Mesendoderm (in vitro differentiated cells): ENCODE measurements around the gene PRSS2.

ENCODE experiments used
- DNase-seq: peaks from one replicate; pipeline ENCODE4 v3.0.0; 2013
- H2AK5ac ChIP-seq: 2 replicates; pipeline ENCODE4 v1.6.1; 2013; ENCODE audit warnings: low read length, inconsistent platforms
- H2BK120ac ChIP-seq: 2 replicates; pipeline ENCODE4 v1.6.1; 2013; ENCODE audit warnings: low read depth, mild to moderate bottlenecking, low read length, moderate library complexity, mixed read lengths
- H2BK15ac ChIP-seq: replicated peaks from 2 replicates; pipeline ENCODE4 v1.6.1; 2013; ENCODE audit warnings: low read depth, mild to moderate bottlenecking, moderate library complexity
- H2BK5ac ChIP-seq: 2 replicates; pipeline ENCODE4 v1.6.1; 2013; ENCODE audit warnings: low read length, inconsistent platforms
- H3K18ac ChIP-seq: 2 replicates; pipeline ENCODE4 v1.6.1; 2013; ENCODE audit warnings: mild to moderate bottlenecking, low read length, mixed read lengths
- H3K23ac ChIP-seq: one replicate; pipeline ENCODE4 v1.6.1; 2013; ENCODE audit warnings: low read length
- H3K27ac ChIP-seq: 2 replicates; pipeline ENCODE4 v1.5.1; 2013; ENCODE audit warnings: low read depth, mild to moderate bottlenecking, inconsistent platforms, low read length, moderate library complexity
- H3K27me3 ChIP-seq: 2 replicates; pipeline ENCODE4 v1.6.1; 2013; ENCODE audit warnings: low read length, control low read depth, mild to moderate bottlenecking, inconsistent platforms; ENCODE audit not compliant: insufficient read depth, poor library complexity
- H3K36me3 ChIP-seq: 2 replicates; pipeline ENCODE4 v1.6.1; 2013; ENCODE audit warnings: low read length, inconsistent platforms; ENCODE audit not compliant: control insufficient read depth, insufficient read depth
- H3K4ac ChIP-seq: one replicate; pipeline ENCODE4 v1.6.1; 2013; ENCODE audit warnings: low read depth, mild to moderate bottlenecking, low read length, moderate library complexity
- H3K4me1 ChIP-seq: 2 replicates; pipeline ENCODE4 v1.6.1; 2013; ENCODE audit warnings: low read depth, low read length, inconsistent platforms; ENCODE audit not compliant: control insufficient read depth
- H3K4me2 ChIP-seq: 2 replicates; pipeline ENCODE4 v1.6.1; 2013; ENCODE audit warnings: low read length
- H3K4me3 ChIP-seq: 2 replicates; pipeline ENCODE4 v1.5.1; 2013; ENCODE audit warnings: mild to moderate bottlenecking, low read length
- H3K56ac ChIP-seq: one replicate; pipeline ENCODE4 v1.6.1; 2013; ENCODE audit warnings: low read length
- H3K79me1 ChIP-seq: 2 replicates; pipeline ENCODE4 v1.6.1; 2013; ENCODE audit warnings: low read length, inconsistent platforms
- H3K79me2 ChIP-seq: 2 replicates; pipeline ENCODE4 v1.6.1; 2013; ENCODE audit warnings: mild to moderate bottlenecking, low read length; ENCODE audit not compliant: control insufficient read depth, insufficient read depth
- H3K9ac ChIP-seq: 2 replicates; pipeline ENCODE4 v1.6.1; 2013; ENCODE audit warnings: low read length, inconsistent platforms
- H4K5ac ChIP-seq: one replicate; pipeline ENCODE4 v1.6.1; 2013; ENCODE audit warnings: low read length
- H4K8ac ChIP-seq: one replicate; pipeline ENCODE4 v1.6.1; 2013; ENCODE audit warnings: low read depth, mild to moderate bottlenecking, control low read depth, low read length, moderate library complexity
- WGBS: extraction: QIAGEN DNeasy Blood & Tissue Kit; methylation state at CpG from one replicate; pipeline ENCODE4 v1.1.7; 2013; ENCODE audit warnings: low lambda C conversion rate, missing lambda C conversion rate; ENCODE audit not compliant: insufficient coverage; ENCODE audit errors: extremely low coverage; 5-methylcytosine and 5-hydroxymethylcytosine counted together

Gene PRSS2

DNA sequence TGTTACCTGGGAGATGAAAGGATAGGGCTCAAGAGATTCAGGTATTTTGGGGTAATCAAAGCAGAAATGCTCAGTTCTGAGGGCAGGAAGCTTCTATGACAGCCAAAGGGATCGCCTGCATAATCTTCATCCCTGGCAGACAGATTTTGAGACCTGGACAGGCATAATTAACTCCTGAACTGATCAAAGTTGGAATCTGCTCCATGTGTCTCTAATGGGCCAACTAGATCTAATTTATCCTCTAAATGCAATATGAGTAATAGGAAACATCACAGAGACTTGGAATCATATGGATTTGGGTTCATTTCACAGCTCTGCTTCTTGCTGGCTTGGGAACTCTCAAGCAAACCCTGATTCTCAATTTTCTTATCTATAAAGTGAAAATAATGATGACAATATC lies 42.9 kb downstream of the PRSS2 start:
- Histone ChIP-seq H2BK15ac (no peak overlapping the region), H3K27me3 (no peaks in the 10 kb centered on the region), H2BK5ac (peak overlapping the region; percentile 48), H3K18ac (peak overlapping the region; percentile 70), H3K4me2 (no peak overlapping the region), H3K4me3 (no peak overlapping the region), H2AK5ac (no peak overlapping the region), H3K9ac (no peak overlapping the region), H4K5ac (no peak overlapping the region), H3K79me1 (no peaks in the 10 kb centered on the region), H3K27ac (peak overlapping the region; percentile 38), H3K4ac (no peak overlapping the region), H2BK120ac (peak overlapping the region; percentile 47), H3K23ac (no peak overlapping the region), H3K36me3 (no peaks in the 10 kb centered on the region), H3K4me1 (peaks cover 8% of the 10 kb centered on the region), H3K56ac (no peak overlapping the region), H4K8ac (no peak overlapping the region), H3K79me2 (no peaks in the 10 kb centered on the region)
- DNase-seq: no peak
- no CpG with 5 or more reads among the region's 1 CpG for WGBS

DNA sequence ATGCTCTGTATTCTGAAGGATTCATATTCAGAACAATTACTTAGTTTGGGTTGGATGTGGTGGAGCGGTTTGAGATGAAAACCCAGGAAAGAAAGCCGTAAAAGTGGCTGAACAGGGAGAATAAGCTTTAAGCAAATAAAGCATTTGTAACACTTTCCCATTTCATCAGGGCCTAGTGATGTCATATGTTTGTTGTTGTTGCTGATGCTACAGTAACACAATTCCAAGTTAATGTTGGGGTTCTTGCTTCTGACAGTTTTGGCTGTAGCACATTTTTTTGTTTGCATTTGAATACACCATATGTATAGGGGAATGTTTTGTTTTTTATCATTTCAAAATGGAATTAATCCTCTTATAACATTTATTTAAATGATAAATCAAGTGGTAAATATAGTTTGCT lies 43.7 kb downstream of the PRSS2 start:
- Histone ChIP-seq H3K18ac (peak overlapping the region; percentile 64), H3K4me3 (no peak overlapping the region), H3K56ac (no peak overlapping the region), H3K4ac (peak overlapping the region; percentile 24), H3K79me1 (no peaks in the 10 kb centered on the region), H2AK5ac (no peak overlapping the region), H3K36me3 (no peaks in the 10 kb centered on the region), H4K5ac (no peak overlapping the region), H2BK120ac (peak overlapping the region; percentile 64), H3K79me2 (no peaks in the 10 kb centered on the region), H3K4me2 (no peak overlapping the region), H3K23ac (no peak overlapping the region), H3K27ac (no peak overlapping the region), H4K8ac (no peak overlapping the region), H2BK5ac (no peak overlapping the region), H3K9ac (no peak overlapping the region), H3K27me3 (no peaks in the 10 kb centered on the region), H3K4me1 (peaks cover 8% of the 10 kb centered on the region), H2BK15ac (no peak overlapping the region)
- WGBS: no CpG with 5 or more reads among the region's 2 CpGs
- no peak for DNase-seq

DNA sequence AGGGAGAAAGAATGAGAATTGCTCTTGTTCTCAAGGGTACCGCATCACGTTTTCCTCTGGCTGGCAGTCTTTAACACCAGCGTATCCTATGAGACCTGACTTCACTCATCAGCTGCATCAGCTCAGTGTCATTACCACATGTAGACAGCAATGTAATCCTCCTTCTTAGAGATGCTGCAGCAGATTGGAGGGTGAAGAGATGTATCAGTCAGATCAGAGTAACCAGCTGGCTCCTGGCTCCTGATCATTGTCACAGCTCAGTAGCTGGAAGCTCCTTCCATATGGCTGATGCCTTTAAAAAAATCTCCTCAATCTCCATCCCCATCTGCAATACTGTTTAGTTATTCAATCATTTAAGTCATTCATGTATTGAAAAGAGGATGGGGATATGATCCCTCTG lies 44.4 kb downstream of the PRSS2 start:
- Histone ChIP-seq H3K27me3 (no peaks in the 10 kb centered on the region), H4K5ac (no peak overlapping the region), H3K23ac (no peak overlapping the region), H3K27ac (no peak overlapping the region), H3K79me2 (no peaks in the 10 kb centered on the region), H3K79me1 (no peaks in the 10 kb centered on the region), H3K18ac (no peak overlapping the region), H2BK15ac (no peak overlapping the region), H3K4me2 (no peak overlapping the region), H3K36me3 (no peaks in the 10 kb centered on the region), H3K9ac (no peak overlapping the region), H3K4me1 (peaks cover 8% of the 10 kb centered on the region), H2AK5ac (no peak overlapping the region), H3K4me3 (no peak overlapping the region), H3K56ac (no peak overlapping the region), H2BK120ac (no peak overlapping the region), H4K8ac (no peak overlapping the region), H3K4ac (no peak overlapping the region), H2BK5ac (no peak overlapping the region)
- DNase-seq: no peak
- WGBS: no CpG with 5 or more reads among the region's 3 CpGs

DNA sequence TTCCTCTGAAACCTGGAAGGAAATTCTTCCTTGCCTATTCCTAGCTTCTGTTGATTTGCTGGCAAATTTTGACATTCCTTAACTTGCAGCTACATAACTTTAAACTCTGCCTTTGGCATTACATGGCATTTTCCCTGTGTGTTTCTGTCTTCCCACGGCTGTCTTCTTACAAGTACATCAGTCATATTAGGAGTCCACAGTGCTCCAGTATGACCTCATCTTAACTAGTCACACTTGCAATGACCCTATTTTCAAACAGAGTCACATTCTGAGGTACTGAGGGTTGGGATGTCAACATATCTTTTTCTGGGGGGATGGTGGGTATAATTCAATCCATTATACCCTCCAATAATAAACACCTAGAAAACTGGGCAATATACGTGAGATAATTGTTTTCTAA lies 46.7 kb downstream of the PRSS2 start:
- Histone ChIP-seq H3K9ac (no peak overlapping the region), H3K23ac (no peak overlapping the region), H2BK15ac (no peak overlapping the region), H3K27ac (no peak overlapping the region), H4K8ac (no peak overlapping the region), H3K4ac (no peak overlapping the region), H3K4me2 (no peak overlapping the region), H3K27me3 (no peaks in the 10 kb centered on the region), H2BK120ac (no peak overlapping the region), H3K36me3 (no peaks in the 10 kb centered on the region), H2AK5ac (no peak overlapping the region), H3K79me2 (no peaks in the 10 kb centered on the region), H2BK5ac (no peak overlapping the region), H3K79me1 (no peaks in the 10 kb centered on the region), H3K4me3 (no peak overlapping the region), H4K5ac (no peak overlapping the region), H3K56ac (no peak overlapping the region), H3K18ac (no peak overlapping the region), H3K4me1 (peaks cover 8% of the 10 kb centered on the region)
- WGBS: no CpG with 5 or more reads among the region's 2 CpGs
- no peak for DNase-seq

DNA sequence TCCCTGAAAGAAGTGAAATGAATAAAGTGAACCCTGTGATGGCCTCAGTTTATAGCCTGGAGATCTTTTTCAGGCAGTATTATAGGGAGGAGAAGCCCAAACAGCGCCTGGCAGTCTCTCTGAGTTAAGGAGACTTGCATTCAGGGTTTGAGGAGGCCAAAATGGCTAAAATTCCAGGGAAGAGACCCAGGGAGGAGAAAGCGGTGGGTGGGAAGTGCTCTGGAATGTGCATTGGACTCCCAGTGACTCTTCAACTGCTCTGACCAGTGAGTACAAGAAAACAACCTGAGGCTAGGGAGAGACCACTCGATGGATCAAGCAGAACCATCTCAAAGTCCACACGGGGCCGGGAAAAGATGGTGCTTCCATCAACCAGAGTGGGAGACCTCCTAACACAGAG lies 48.8 kb downstream of the PRSS2 start:
- Histone ChIP-seq H3K4ac (no peak overlapping the region), H2AK5ac (no peak overlapping the region), H3K27me3 (no peaks in the 10 kb centered on the region), H2BK5ac (no peak overlapping the region), H3K23ac (no peak overlapping the region), H3K36me3 (no peaks in the 10 kb centered on the region), H3K4me2 (no peak overlapping the region), H3K56ac (no peak overlapping the region), H2BK120ac (no peak overlapping the region), H4K5ac (no peak overlapping the region), H3K4me1 (no peaks in the 10 kb centered on the region), H3K9ac (no peak overlapping the region), H3K79me1 (no peaks in the 10 kb centered on the region), H3K79me2 (no peaks in the 10 kb centered on the region), H2BK15ac (peak overlapping the region; percentile 36), H3K27ac (no peak overlapping the region), H3K4me3 (no peak overlapping the region), H3K18ac (no peak overlapping the region), H4K8ac (no peak overlapping the region)
- DNase-seq: no peak
- WGBS: no CpG with 5 or more reads among the region's 5 CpGs

DNA sequence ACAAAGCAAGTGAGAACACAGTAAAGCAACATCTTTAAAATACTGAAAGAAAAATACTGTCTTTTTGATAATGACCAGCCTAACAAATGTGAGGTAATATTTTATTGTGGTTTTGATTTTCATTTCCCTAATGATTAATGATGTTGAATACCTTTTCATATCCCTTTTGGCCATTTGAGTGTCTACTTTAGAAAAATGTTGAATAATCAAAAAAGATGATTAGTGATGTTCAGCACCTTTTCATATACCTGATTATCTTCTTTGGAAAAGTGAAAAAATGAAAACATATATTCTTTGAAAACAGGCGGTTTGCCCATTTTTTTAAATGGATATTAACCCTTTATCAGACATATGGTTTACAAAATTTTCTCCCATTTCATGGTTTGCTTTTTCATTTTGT lies 51.9 kb downstream of the PRSS2 start:
- Histone ChIP-seq H2BK15ac (no peak overlapping the region), H3K4me3 (no peak overlapping the region), H3K4me1 (no peaks in the 10 kb centered on the region), H3K9ac (no peak overlapping the region), H3K56ac (no peak overlapping the region), H4K8ac (no peak overlapping the region), H3K4ac (no peak overlapping the region), H3K79me2 (no peaks in the 10 kb centered on the region), H3K23ac (no peak overlapping the region), H2BK5ac (no peak overlapping the region), H3K4me2 (no peak overlapping the region), H3K36me3 (no peaks in the 10 kb centered on the region), H2BK120ac (no peak overlapping the region), H3K27ac (no peak overlapping the region), H3K18ac (no peak overlapping the region), H3K27me3 (no peaks in the 10 kb centered on the region), H3K79me1 (no peaks in the 10 kb centered on the region), H2AK5ac (no peak overlapping the region), H4K5ac (no peak overlapping the region)
- no peak for DNase-seq
- no CpG with 5 or more reads among the region's 1 CpG for WGBS
